OCI-LY1 (cell line): Measurements from ENCODE around the gene TIGD1.

Source experiments
- H2AFZ ChIP-seq: fragments of 200-600 bp; sonication (generic), shearing (Covaris generic); 2 replicates; pipeline ENCODE4 v1.6.0; 2014; ENCODE audit warnings: antibody characterized with exemption, mild to moderate bottlenecking, low read length
- H3F3A ChIP-seq: fragments of 200-600 bp; sonication (generic), shearing (Covaris generic); 2 replicates; pipeline ENCODE4 v1.6.0; 2014; ENCODE audit warnings: mild to moderate bottlenecking, antibody characterized with exemption, low read length, moderate library complexity; ENCODE audit not compliant: insufficient read depth
- H3K27ac ChIP-seq: fragments of 200-600 bp; sonication (generic); 2 replicates; pipeline ENCODE4 v1.5.1; 2014; ENCODE audit warnings: low read length, mixed run types, mild to moderate bottlenecking, low read depth; ENCODE audit not compliant: poor library complexity, severe bottlenecking
- H3K27me3 ChIP-seq: fragments of 200-600 bp; sonication (generic); 2 replicates; pipeline ENCODE4 v1.6.0; 2014; ENCODE audit warnings: antibody characterized with exemption, mild to moderate bottlenecking, low read length, moderate library complexity; ENCODE audit not compliant: insufficient read depth
- H3K36me3 ChIP-seq: fragments of 200-600 bp; sonication (generic); 2 replicates; pipeline ENCODE4 v1.6.1; 2014; ENCODE audit warnings: mild to moderate bottlenecking, antibody characterized with exemption, low read length, moderate library complexity, mixed read lengths; ENCODE audit not compliant: insufficient read depth
- H3K4me1 ChIP-seq: fragments of 200-600 bp; sonication (generic); 2 replicates; pipeline ENCODE4 v1.5.1; 2014; ENCODE audit warnings: mild to moderate bottlenecking, low read length, moderate library complexity; ENCODE audit not compliant: insufficient read depth, severe bottlenecking
- H3K4me2 ChIP-seq: fragments of 200-600 bp; sonication (generic), shearing (Covaris generic); 2 replicates; pipeline ENCODE4 v1.6.1; 2014; ENCODE audit warnings: low read length
- H3K4me3 ChIP-seq: fragments of 200-600 bp; sonication (generic); 2 replicates; pipeline ENCODE4 v1.5.1; 2014; ENCODE audit warnings: low read length, low read depth, mild to moderate bottlenecking, mixed read lengths; ENCODE audit not compliant: poor library complexity, severe bottlenecking
- H3K79me2 ChIP-seq: fragments of 200-600 bp; shearing (Covaris generic); 2 replicates; pipeline ENCODE4 v1.6.1; 2016; ENCODE audit warnings: mixed run types, low read length, mixed read lengths; ENCODE audit not compliant: insufficient read depth
- H3K9ac ChIP-seq: fragments of 200-600 bp; sonication (generic), shearing (Covaris generic); 2 replicates; pipeline ENCODE4 v1.6.1; 2014; ENCODE audit warnings: mild to moderate bottlenecking, low read length, mixed read lengths
- H3K9me2 ChIP-seq: fragments of 200-600 bp; sonication (generic), shearing (Covaris generic); 2 replicates; pipeline ENCODE4 v1.6.1; 2014; ENCODE audit warnings: low read depth, mild to moderate bottlenecking, low read length, mixed read lengths
- H3K9me3 ChIP-seq: fragments of 200-600 bp; shearing (Covaris generic); 2 replicates; pipeline ENCODE4 v1.6.1; 2014; ENCODE audit warnings: low read length, mixed read lengths
- H4K20me1 ChIP-seq: fragments of 200-600 bp; sonication (generic), shearing (Covaris generic); 2 replicates; pipeline ENCODE4 v1.6.0; 2016; ENCODE audit warnings: mild to moderate bottlenecking, low read length; ENCODE audit not compliant: insufficient read depth
- CTCF ChIP-seq: fragments of 200-600 bp; sonication (generic), shearing (Covaris generic); IDR thresholded peaks from 2 replicates; pipeline ENCODE4 v1.5.1; 2017; ENCODE audit warnings: mild to moderate bottlenecking, antibody characterized with exemption, low read length, moderate library complexity, mixed read lengths
- EZH2 ChIP-seq: fragments of 200-600 bp; sonication (generic), shearing (Covaris generic); IDR thresholded peaks from 2 replicates; pipeline ENCODE4 v1.8.0; 2017; ENCODE audit warnings: borderline replicate concordance, mixed run types, mild to moderate bottlenecking, antibody characterized with exemption, low read length, moderate library complexity, mixed read lengths

Gene TIGD1

GRCh38 chr2:232575404-232575746, 25.0 kb upstream of the TIGD1 start:
- Histone ChIP-seq H3K27ac (no peak overlapping the region), H3K4me2 (no peak overlapping the region), H3K79me2 (no peaks in the 10 kb centered on the region), H3K36me3 (peaks cover 33% of the 10 kb centered on the region), H2AFZ (no peak overlapping the region), H3F3A (no peaks in the 10 kb centered on the region), H4K20me1 (no peaks in the 10 kb centered on the region), H3K27me3 (no peaks in the 10 kb centered on the region), H3K9me2 (no peaks in the 10 kb centered on the region), H3K9ac (no peak overlapping the region), H3K4me3 (no peak overlapping the region), H3K9me3 (no peaks in the 10 kb centered on the region), H3K4me1 (no peaks in the 10 kb centered on the region)
- TF ChIP-seq EZH2 (no peak), CTCF (no peak)

GRCh38 chr2:232574674-232575403, 24.5 kb upstream of the TIGD1 start:
- H2AFZ ChIP-seq = no peak overlapping the region
- H3K79me2 ChIP-seq = no peaks in the 10 kb centered on the region
- no peak overlapping the region for H3K4me2 ChIP-seq
- no peak overlapping the region for H3K9ac ChIP-seq
- no peaks in the 10 kb centered on the region for H3K27me3 ChIP-seq
- no peaks in the 10 kb centered on the region for H3F3A ChIP-seq
- no peaks in the 10 kb centered on the region for H3K4me1 ChIP-seq
- H3K36me3 ChIP-seq = peaks cover 38% of the 10 kb centered on the region
- H3K9me2 ChIP-seq = no peaks in the 10 kb centered on the region
- H3K4me3 ChIP-seq = no peak overlapping the region
- H3K27ac ChIP-seq = no peak overlapping the region
- no peaks in the 10 kb centered on the region for H4K20me1 ChIP-seq
- no peak for TF ChIP-seq CTCF
- no peak for TF ChIP-seq EZH2
- no peaks in the 10 kb centered on the region for H3K9me3 ChIP-seq

GRCh38 chr2:232573771-232574435, 23.5 kb upstream of the TIGD1 start:
- no peak for TF ChIP-seq EZH2
- no peak for TF ChIP-seq CTCF
- no peak overlapping the region for H3K4me3 ChIP-seq
- H2AFZ ChIP-seq = no peak overlapping the region
- no peaks in the 10 kb centered on the region for H3F3A ChIP-seq
- H3K4me2 ChIP-seq = no peak overlapping the region
- H3K9ac ChIP-seq = no peak overlapping the region
- no peaks in the 10 kb centered on the region for H3K4me1 ChIP-seq
- H3K36me3 ChIP-seq = peaks cover 48% of the 10 kb centered on the region
- H3K27me3 ChIP-seq = no peaks in the 10 kb centered on the region
- H4K20me1 ChIP-seq = no peaks in the 10 kb centered on the region
- H3K79me2 ChIP-seq = no peaks in the 10 kb centered on the region
- no peak overlapping the region for H3K27ac ChIP-seq
- no peaks in the 10 kb centered on the region for H3K9me2 ChIP-seq
- H3K9me3 ChIP-seq = no peaks in the 10 kb centered on the region
